Coronary artery (tissue), 2 donors: ENCODE results near the gene MTMR3.

Experiments
- DNase-seq: peaks from one replicate; pipeline ENCODE4 v3.0.0-alpha.2; 2017; ENCODE audit warnings: low spot score
- H3K27ac ChIP-seq, 2 donors: fragments of 200-600 bp; sonication (generic); one replicate each; pipeline ENCODE4 v1.5.1; 2016 to 2019
- H3K4me3 ChIP-seq: fragments of 200-600 bp; sonication (generic); 2 replicates; pipeline ENCODE4 v1.5.1; 2016; ENCODE audit warnings: mild to moderate bottlenecking, moderate library complexity
- TF ChIP-seq, protein P1 (sequence below): fragments of 200-600 bp; sonication (generic); IDR thresholded peaks from one replicate; pipeline ENCODE4 v1.5.1; 2019; ENCODE audit warnings: antibody characterized with exemption

Gene MTMR3

DNA sequence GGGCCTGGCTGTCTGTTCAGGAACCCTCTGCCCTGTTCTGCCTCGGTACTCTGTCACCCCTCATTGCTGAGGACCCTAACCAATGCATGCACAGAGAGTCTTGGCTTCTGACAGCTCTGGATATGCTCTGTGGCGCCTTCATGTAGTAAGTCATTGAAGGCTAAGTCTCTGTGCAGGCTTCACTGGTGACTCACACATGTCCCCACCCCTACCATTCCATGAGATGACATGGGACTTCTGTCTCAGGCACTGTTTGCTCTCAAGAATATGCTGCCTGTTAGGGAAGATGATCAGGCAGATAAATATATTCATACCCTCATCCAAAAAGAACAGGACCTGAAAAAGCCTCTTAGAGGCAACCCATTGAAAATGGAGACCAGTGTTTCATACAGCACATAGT is 153.7 kb downstream of the MTMR3 start:
- TF ChIP-seq, protein P1, sequence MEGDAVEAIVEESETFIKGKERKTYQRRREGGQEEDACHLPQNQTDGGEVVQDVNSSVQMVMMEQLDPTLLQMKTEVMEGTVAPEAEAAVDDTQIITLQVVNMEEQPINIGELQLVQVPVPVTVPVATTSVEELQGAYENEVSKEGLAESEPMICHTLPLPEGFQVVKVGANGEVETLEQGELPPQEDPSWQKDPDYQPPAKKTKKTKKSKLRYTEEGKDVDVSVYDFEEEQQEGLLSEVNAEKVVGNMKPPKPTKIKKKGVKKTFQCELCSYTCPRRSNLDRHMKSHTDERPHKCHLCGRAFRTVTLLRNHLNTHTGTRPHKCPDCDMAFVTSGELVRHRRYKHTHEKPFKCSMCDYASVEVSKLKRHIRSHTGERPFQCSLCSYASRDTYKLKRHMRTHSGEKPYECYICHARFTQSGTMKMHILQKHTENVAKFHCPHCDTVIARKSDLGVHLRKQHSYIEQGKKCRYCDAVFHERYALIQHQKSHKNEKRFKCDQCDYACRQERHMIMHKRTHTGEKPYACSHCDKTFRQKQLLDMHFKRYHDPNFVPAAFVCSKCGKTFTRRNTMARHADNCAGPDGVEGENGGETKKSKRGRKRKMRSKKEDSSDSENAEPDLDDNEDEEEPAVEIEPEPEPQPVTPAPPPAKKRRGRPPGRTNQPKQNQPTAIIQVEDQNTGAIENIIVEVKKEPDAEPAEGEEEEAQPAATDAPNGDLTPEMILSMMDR: no peak
- Histone ChIP-seq H3K4me3 (no peak overlapping the region), H3K27ac (no peak overlapping the region)
- DNase-seq: no peak

DNA sequence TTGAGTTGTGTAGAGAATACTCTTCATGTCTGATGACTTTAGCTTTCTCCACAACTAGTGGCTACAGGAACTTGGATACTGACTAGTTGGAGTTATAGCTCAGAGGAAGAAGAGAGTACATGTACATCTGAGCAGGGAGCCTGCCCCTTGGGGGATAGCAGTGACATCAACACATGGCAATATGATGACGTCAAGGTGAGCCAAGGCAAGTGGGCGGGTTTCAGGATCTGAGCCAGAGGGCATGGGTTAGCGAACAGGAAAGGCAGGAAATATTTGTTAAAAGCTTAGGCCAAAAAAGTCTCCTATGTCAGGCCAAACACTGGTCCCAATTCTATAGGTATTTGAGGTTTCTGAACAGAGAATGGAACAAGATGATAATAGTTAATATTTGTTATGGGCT is 155.2 kb downstream of the MTMR3 start:
- no peak for DNase-seq
- H3K27ac ChIP-seq: no peak overlapping the region
- TF ChIP-seq, protein P1: no peak
- H3K4me3 ChIP-seq: no peak overlapping the region

DNA sequence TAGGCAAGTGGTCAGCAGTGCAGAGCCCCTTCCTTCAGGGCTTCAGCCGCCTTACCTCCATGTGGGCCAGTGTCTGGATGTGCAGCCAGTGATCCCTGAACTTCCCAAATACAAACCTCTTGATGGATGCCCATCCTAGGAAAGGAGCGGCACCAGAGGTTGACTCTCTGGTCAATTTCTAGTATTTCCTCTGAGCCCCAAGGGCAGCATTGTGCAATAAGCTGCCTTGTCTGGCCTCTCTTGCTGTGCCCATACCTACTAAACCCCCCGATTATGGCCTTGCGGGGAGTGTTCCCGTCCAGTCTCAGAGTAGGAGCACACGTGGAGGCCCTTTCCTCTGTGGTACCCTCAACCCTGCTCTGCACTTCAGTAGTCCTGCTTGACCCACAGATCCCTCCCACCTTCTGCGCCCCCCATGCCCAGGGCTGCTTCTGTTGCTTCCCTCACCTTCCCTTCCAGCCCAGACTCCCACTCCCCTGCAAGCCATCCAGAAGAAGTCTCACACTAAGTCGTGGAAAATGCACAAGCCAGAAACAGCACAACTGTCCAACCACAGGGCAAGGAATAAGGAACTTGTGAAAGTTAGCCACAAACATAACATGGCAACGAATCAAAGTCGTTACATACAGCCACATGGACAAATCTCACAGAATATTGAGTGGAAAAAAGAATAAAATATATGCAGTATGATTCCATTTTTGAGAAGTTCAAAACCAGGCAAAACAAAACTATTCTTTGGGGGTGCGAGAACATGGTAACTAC is 157.7 kb downstream of the MTMR3 start:
- no peak for DNase-seq
- TF ChIP-seq, protein P1: no peak
- Histone ChIP-seq H3K27ac (no peak overlapping the region), H3K4me3 (no peak overlapping the region)

DNA sequence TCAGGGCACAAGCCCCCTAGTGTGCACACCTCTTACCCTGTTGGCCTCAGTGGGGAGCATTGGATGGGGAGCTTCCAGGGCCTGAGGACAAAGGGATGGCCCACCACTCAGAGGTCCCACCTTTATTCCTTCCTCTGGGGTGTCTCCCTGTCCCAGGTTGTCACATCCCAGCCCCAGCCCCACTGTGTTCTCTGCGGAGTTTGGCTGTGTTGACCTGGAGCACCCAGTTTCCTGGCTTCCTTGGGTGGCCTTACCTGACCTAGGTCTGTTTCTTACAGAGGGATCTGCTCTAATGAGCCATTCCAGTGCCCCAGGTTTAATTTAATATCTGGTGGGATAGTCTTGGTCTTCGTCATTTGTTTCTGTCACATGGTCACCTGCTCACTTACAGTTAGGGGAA is 158.5 kb downstream of the MTMR3 start:
- H3K27ac ChIP-seq: no peak overlapping the region
- no peak overlapping the region for H3K4me3 ChIP-seq
- DNase-seq: no peak
- TF ChIP-seq, protein P1: no peak

DNA sequence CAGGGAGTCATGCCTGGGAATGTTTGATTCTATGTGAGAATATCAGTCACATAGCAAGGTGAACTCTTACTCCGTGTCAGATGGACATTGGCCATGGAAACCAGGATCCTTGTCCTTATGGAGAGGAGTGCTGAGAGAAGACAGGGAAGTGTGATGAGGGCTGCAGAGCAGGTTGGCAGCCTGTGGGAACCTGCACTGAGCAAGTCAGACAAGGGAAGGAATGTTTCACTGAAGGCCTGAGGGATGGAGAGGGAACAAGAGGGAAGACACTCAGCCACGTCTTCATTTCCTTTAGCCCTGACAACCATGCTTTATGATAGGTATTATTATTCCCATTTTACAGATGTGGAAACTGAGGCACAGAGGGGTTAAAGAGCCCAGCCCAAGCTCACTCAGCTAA is 158.9 kb downstream of the MTMR3 start:
- DNase-seq: no peak
- TF ChIP-seq, protein P1: no peak
- no peak overlapping the region for H3K4me3 ChIP-seq
- no peak overlapping the region for H3K27ac ChIP-seq

DNA sequence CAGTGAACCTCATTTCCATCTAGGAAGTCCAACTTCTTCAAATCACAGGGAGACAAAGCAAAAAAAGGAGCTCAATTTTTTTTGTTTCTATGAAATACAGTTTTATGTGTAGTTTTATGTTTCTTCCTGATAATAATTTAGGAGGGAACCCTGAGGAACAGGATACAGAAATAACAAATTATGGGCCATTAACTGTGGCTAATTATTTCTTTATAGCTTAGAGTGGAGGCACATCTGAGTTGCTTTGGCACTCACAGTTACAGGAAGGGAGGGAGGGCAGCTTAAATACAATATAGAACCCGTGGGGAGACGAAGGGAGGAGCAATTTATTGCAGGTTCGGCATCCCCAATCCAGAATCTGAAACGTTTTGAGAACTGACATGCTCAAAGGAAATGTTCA is 160.2 kb downstream of the MTMR3 start:
- TF ChIP-seq, protein P1: no peak
- Histone ChIP-seq H3K4me3 (no peak overlapping the region), H3K27ac (no peak overlapping the region)
- no peak for DNase-seq

DNA sequence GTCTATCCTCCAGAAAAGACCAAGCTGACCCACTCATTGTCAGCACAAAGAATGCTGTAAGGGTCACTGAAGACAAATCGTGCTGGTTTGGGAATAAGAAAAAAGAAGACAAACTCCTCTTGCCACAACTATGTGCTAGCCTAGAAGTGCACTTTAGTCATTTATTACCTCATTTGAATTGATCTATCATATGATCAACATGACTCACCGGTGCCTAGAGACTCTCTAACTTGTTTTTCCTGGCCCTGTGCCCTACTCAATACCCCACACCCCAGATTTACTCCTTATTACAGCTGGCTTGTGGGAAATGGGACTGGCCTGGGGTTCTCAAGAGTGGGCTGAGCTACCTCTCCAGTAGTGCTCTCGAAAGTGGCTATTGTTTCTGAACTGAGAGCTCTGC is 161.4 kb downstream of the MTMR3 start:
- Histone ChIP-seq H3K4me3 (no peak overlapping the region), H3K27ac (no peak overlapping the region)
- TF ChIP-seq, protein P1: no peak
- no peak for DNase-seq
